Natural killer cell treated with Interleukin-12 subunit alpha and Interleukin-12 subunit beta and Interleukin-15 and Interleukin-18, amount 100 ng/mL, for 72 hours (primary cell): ENCODE data around the gene TPST2. TPM values are rescaled to one million over a fixed set of nuclear protein-coding genes. Genes with fewer than 3 reads are reported as not detected.

ENCODE experiments used
- ATAC-seq, 2 donors: fragments of 150-1000 bp; cut with Tn5 transposase in 1 of 2; sonication (Bioruptor Pico), chemical (Tn5 transposase) in 1 of 2; 2 replicates each; pipeline ENCODE4 v1.10.0; 2021
- DNase-seq: peaks from one replicate; pipeline ENCODE4 v3.0.0; 2022; ENCODE audit warnings: low spot score
- H3K27ac Mint-ChIP-seq, 2 donors: 1 replicate in 1 of 2; 2 replicates in 1 of 2; pipeline ENCODE4 v1.8.0; 2022; ENCODE audit warnings: mixed read lengths in 2 of 2, mild to moderate bottlenecking in 1 of 2, moderate library complexity in 1 of 2
- H3K27me3 Mint-ChIP-seq, 2 donors: 1 replicate in 1 of 2; 2 replicates in 1 of 2; pipeline ENCODE4 v1.8.0; 2022; ENCODE audit warnings: mixed read lengths in 2 of 2
- H3K36me3 Mint-ChIP-seq: one replicate; pipeline ENCODE4 v1.8.0; 2022; ENCODE audit warnings: mixed read lengths
- H3K4me1 Mint-ChIP-seq, 2 donors: 1 replicate in 1 of 2; 2 replicates in 1 of 2; pipeline ENCODE4 v1.8.0; 2022; ENCODE audit warnings: low read depth in 2 of 2, mixed read lengths in 2 of 2, mild to moderate bottlenecking in 1 of 2
- H3K4me3 Mint-ChIP-seq: one replicate; pipeline ENCODE4 v1.8.0; 2022; ENCODE audit warnings: mixed read lengths
- H3K9me3 Mint-ChIP-seq: 2 replicates; pipeline ENCODE4 v1.8.0; 2022; ENCODE audit warnings: mixed read lengths
- total RNA-seq, 2 donors: library from RNA; stranded (reverse); gene quantifications; one replicate each; pipeline ENCODE4 v1.2.3, GENCODE V29; 2022

TPST2 gene
- total RNA-seq = 10 to 100 TPM; 43.1 to 43.6 TPM

GRCh38 chr22:26589845-26590736 lies at the start of gene TPST2:
TPST2 (minus strand) TSS chr22:26590132; CDS start chr22:26541630, 48,502 bp downstream.
- Mint-ChIP-seq H3K27me3 (no peaks in the 10 kb centered on the region), H3K4me1 (peaks cover 66 to 74% of the 10 kb centered on the region in 2 donors), H3K27ac (peak within 1 kb of the TSS; percentile 88 to 94), H3K9me3 (no peaks in the 10 kb centered on the region), H3K36me3 (no peaks in the 10 kb centered on the region), H3K4me3 (peak within 1 kb of the TSS; percentile 96)
- peak; percentile 90 to 93 for ATAC-seq
- DNase-seq = peak; percentile 88

GRCh38 chr22:26636296-26636695 lies 46.4 kb upstream of the TPST2 start:
- H3K27me3 Mint-ChIP-seq = no peaks in the 10 kb centered on the region
- no peaks in the 10 kb centered on the region for H3K9me3 Mint-ChIP-seq
- peaks cover 16 to 22% of the 10 kb centered on the region in 2 donors for H3K4me1 Mint-ChIP-seq
- DNase-seq (no peak), ATAC-seq (no peak)
- no peak overlapping the region for H3K27ac Mint-ChIP-seq
- no peak overlapping the region for H3K4me3 Mint-ChIP-seq
- H3K36me3 Mint-ChIP-seq = no peaks in the 10 kb centered on the region

- no peaks in the 10 kb centered on the region for H3K27me3 Mint-ChIP-seq
- no peaks in the 10 kb centered on the region for H3K36me3 Mint-ChIP-seq
- no peak overlapping the region for H3K4me3 Mint-ChIP-seq
- no peak for ATAC-seq
- no peak for DNase-seq
- peak overlapping the region in 1 of 2 donors; percentile 23 for H3K27ac Mint-ChIP-seq
- peaks cover 10 to 22% of the 10 kb centered on the region in 2 donors for H3K4me1 Mint-ChIP-seq
- no peaks in the 10 kb centered on the region for H3K9me3 Mint-ChIP-seq
Observed at GRCh38 chr22:26635117-26635516, 45.2 kb upstream of the TPST2 start.

- ATAC-seq (no peak), DNase-seq (no peak)
- Mint-ChIP-seq H3K36me3 (no peaks in the 10 kb centered on the region), H3K9me3 (no peaks in the 10 kb centered on the region), H3K27ac (peak overlapping the region in 1 of 2 donors; percentile 4), H3K27me3 (no peaks in the 10 kb centered on the region), H3K4me3 (no peak overlapping the region), H3K4me1 (peaks cover 7 to 22% of the 10 kb centered on the region in 2 donors)
Observed at GRCh38 chr22:26634189-26634588, 44.3 kb upstream of the TPST2 start.

GRCh38 chr22:26632422-26633155 lies 42.7 kb upstream of the TPST2 start:
- no peak for DNase-seq
- peak overlapping the region in 1 of 2 donors; percentile 10 for H3K27ac Mint-ChIP-seq
- H3K4me3 Mint-ChIP-seq = no peak overlapping the region
- no peaks in the 10 kb centered on the region for H3K27me3 Mint-ChIP-seq
- ATAC-seq = no peak
- no peaks in the 10 kb centered on the region for H3K36me3 Mint-ChIP-seq
- H3K9me3 Mint-ChIP-seq = no peaks in the 10 kb centered on the region
- peaks cover 17 to 33% of the 10 kb centered on the region in 2 donors for H3K4me1 Mint-ChIP-seq

- H3K4me3 Mint-ChIP-seq = no peak overlapping the region
- H3K27me3 Mint-ChIP-seq = no peaks in the 10 kb centered on the region
- no peak overlapping the region for H3K27ac Mint-ChIP-seq
- H3K4me1 Mint-ChIP-seq = peaks cover 17 to 33% of the 10 kb centered on the region in 2 donors
- no peak for ATAC-seq
- no peak for DNase-seq
- H3K9me3 Mint-ChIP-seq = no peaks in the 10 kb centered on the region
- no peaks in the 10 kb centered on the region for H3K36me3 Mint-ChIP-seq
Observed at GRCh38 chr22:26631282-26631681, 41.4 kb upstream of the TPST2 start.

- Mint-ChIP-seq H3K4me1 (peaks cover 17 to 33% of the 10 kb centered on the region in 2 donors), H3K27ac (no peak overlapping the region), H3K4me3 (no peak overlapping the region), H3K9me3 (no peaks in the 10 kb centered on the region), H3K27me3 (no peaks in the 10 kb centered on the region), H3K36me3 (no peaks in the 10 kb centered on the region)
- ATAC-seq (no peak), DNase-seq (no peak)
Observed at GRCh38 chr22:26629988-26630761, 40.2 kb upstream of the TPST2 start.

GRCh38 chr22:26624803-26625202 lies 34.9 kb upstream of the TPST2 start:
- Mint-ChIP-seq H3K27ac (no peak overlapping the region), H3K9me3 (no peaks in the 10 kb centered on the region), H3K4me1 (peaks cover 14 to 17% of the 10 kb centered on the region in 2 donors), H3K36me3 (no peaks in the 10 kb centered on the region), H3K27me3 (no peaks in the 10 kb centered on the region), H3K4me3 (no peak overlapping the region)
- DNase-seq = no peak
- ATAC-seq = no peak

GRCh38 chr22:26623984-26624383 lies 34.1 kb upstream of the TPST2 start:
- no peaks in the 10 kb centered on the region for H3K36me3 Mint-ChIP-seq
- no peaks in the 10 kb centered on the region for H3K9me3 Mint-ChIP-seq
- no peaks in the 10 kb centered on the region for H3K27me3 Mint-ChIP-seq
- H3K4me3 Mint-ChIP-seq = no peak overlapping the region
- DNase-seq (no peak), ATAC-seq (no peak)
- H3K27ac Mint-ChIP-seq = no peak overlapping the region
- H3K4me1 Mint-ChIP-seq = peaks cover 15 to 18% of the 10 kb centered on the region in 2 donors

- no peak for ATAC-seq
- H3K9me3 Mint-ChIP-seq = no peaks in the 10 kb centered on the region
Observed at GRCh38 chr22:26621663-26622062, 31.7 kb upstream of the TPST2 start, which contains the start of gene CRYBA4. CRYBA4 (plus strand) TSS chr22:26621963; CDS start chr22:26622597, 634 bp downstream.

GRCh38 chr22:26620197-26620596 lies 30.3 kb upstream of the TPST2 start:
- Mint-ChIP-seq H3K27me3 (no peaks in the 10 kb centered on the region), H3K4me1 (peaks cover 15 to 29% of the 10 kb centered on the region in 2 donors), H3K9me3 (no peaks in the 10 kb centered on the region), H3K36me3 (no peaks in the 10 kb centered on the region), H3K4me3 (no peak overlapping the region), H3K27ac (no peak overlapping the region)
- DNase-seq = no peak
- no peak for ATAC-seq

More at GRCh38 chr22:26621663-26622062, 31.7 kb upstream of the TPST2 start, which contains the start of gene CRYBA4:
- Mint-ChIP-seq H3K4me3 (no peak within 1 kb of the TSS), H3K27ac (no peak within 1 kb of the TSS), H3K36me3 (no peaks in the 10 kb centered on the region), H3K27me3 (no peaks in the 10 kb centered on the region), H3K4me1 (peaks cover 10 to 21% of the 10 kb centered on the region in 2 donors)
- DNase-seq = no peak

GRCh38 chr22:26619510-26619909 lies 29.6 kb upstream of the TPST2 start:
- Mint-ChIP-seq H3K36me3 (no peaks in the 10 kb centered on the region), H3K4me1 (peaks cover 16 to 29% of the 10 kb centered on the region in 2 donors), H3K4me3 (no peak overlapping the region), H3K27me3 (no peaks in the 10 kb centered on the region), H3K27ac (peak overlapping the region in 1 of 2 donors; percentile 53), H3K9me3 (no peaks in the 10 kb centered on the region)
- ATAC-seq (no peak), DNase-seq (no peak)

- Mint-ChIP-seq H3K4me3 (no peak overlapping the region), H3K27me3 (no peaks in the 10 kb centered on the region), H3K36me3 (no peaks in the 10 kb centered on the region), H3K4me1 (peaks cover 20 to 29% of the 10 kb centered on the region in 2 donors), H3K27ac (peak overlapping the region in 1 of 2 donors; percentile 53), H3K9me3 (no peaks in the 10 kb centered on the region)
- DNase-seq (no peak), ATAC-seq (no peak)
Observed at GRCh38 chr22:26618455-26618854, 28.5 kb upstream of the TPST2 start.
